GOT3 (cell line): ENCODE results near the gene GAS2L2.
A peak's percentile ranks its signal among the peaks of the same experiment; 100 is the strongest.
"Not testable (repeated sequence)": the region's sequence is repeated elsewhere in the genome, so short reads cannot be mapped to it uniquely, and the experiment has no call there.

Experiments
- DNase-seq: peaks from one replicate; lab custom pipeline; 2025; ENCODE audit warnings: mixed read lengths; lab: John Stamatoyannopoulos, UW

The GAS2L2 gene

DNA sequence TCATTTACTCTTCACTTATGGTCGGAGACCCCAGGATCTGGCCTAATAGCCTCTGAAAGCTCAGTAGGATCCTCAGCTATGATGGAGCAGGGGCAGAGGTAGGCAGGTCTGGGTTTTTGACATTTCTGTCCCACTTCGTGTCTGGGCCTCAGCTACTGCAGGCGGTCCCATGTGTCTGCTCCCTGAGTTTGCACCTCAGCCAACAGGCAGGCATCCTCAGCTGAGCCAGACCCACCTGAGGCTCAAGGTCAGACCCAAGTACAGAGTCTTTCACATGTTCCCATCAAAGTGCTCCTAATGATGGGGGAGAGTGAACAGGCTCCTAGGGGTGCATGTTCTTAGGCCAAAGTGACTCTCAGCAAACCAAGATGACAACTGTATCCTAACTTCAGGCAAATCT, 24.5 kb downstream of the GAS2L2 start:
- DNase-seq, result no peak

DNA sequence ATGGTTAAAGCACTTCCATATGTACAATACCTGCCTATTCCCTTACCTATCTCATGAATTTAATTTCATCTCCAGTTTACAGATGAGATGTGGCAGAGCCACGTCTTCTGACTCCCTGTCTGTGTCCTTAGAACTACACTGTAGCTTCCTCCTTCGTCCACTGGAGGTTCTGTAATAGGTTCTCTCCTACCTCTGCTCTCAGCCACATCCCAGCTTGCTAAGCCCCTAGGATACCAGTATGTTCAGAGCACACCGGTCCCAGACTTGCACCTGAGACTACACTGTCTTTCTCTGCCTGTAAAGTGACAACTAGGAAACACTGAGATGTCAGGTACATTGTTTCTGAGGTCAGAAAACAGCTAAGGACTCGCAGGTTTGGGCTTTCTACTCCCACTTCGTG, 25.4 kb downstream of the GAS2L2 start:
- DNase-seq, result no peak

DNA sequence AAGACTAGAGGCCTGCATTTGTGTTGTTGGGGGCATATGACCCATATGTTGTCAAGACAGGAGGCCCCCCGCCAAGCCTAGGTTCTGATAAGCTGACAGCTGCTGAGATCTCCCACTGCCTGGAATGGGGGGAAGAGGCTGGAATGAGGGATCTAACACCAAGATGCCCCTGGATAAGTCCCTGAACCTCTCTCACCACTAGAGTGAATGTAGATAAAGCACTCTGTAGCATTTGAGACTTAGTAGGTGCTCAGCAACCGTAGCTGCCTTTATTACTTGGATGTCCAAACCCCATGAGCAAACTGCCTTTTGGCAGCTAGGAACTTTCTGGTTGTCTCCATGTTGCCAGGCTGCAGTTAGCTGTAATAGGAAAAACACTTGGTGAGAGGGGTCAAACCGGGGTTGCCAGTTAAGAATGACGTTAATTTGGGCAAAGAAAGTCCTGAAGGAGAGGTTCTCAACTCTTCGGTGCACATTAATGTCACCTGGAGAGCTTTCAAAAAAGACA, 26.0 kb downstream of the GAS2L2 start:
- DNase-seq, result no peak

GRCh38 chr17:35726127-35726952, 26.7 kb downstream of the GAS2L2 start:
- peak; percentile 54 for DNase-seq

- DNase-seq, result no peak
Measured at GRCh38 chr17:35725802-35726126, 27.3 kb downstream of the GAS2L2 start.

- DNase-seq, result no peak
Measured at GRCh38 chr17:35725058-35725457, 28.0 kb downstream of the GAS2L2 start.

DNA sequence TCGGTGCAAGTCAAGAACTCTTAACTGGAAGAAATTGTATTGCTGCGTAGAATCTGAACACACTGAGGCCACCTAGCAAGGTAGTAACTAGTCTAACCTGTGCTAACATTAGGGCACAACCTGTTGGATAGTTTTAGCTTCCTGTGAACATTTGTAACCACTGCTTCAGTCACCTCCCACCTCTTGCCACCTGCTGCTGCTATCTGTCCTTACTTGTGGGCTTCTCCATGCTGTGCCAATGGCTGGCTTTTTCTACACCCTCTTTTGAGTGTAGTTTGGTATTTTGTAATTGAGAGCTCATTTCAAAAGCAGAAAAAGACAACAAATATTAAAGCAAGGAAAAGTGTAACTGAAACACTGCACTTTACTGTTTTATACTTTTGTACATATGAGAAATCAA, 29.3 kb downstream of the GAS2L2 start:
- DNase-seq, result no peak

DNA sequence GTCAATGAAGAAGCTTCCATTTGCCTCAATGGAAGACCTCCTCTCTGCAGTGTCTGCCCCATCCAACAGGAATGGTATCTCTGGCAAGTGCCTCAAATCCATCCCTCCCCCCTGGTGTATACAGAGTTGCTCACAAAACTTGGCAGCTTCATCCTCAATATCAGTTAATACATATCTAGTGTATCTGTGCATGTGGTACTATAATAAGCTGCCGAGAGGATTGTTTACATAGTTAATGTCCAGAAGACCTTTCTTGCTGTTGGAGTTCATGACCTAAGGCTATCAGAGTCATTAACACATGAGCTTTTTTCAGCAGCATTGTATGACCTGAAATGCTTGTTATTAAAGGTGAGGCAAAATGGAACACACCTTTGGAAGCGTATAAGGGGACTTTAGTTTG, 35.6 kb downstream of the GAS2L2 start:
- DNase-seq, result no peak

- DNase-seq, result no peak
Measured at GRCh38 chr17:35716897-35717465, 36.1 kb downstream of the GAS2L2 start.

GRCh38 chr17:35716173-35716572, 36.9 kb downstream of the GAS2L2 start:
- no peak for DNase-seq

GRCh38 chr17:35715416-35715815, 37.6 kb downstream of the GAS2L2 start:
- DNase-seq, result no peak

GRCh38 chr17:35714988-35715387, 38.1 kb downstream of the GAS2L2 start:
- no peak for DNase-seq

DNA sequence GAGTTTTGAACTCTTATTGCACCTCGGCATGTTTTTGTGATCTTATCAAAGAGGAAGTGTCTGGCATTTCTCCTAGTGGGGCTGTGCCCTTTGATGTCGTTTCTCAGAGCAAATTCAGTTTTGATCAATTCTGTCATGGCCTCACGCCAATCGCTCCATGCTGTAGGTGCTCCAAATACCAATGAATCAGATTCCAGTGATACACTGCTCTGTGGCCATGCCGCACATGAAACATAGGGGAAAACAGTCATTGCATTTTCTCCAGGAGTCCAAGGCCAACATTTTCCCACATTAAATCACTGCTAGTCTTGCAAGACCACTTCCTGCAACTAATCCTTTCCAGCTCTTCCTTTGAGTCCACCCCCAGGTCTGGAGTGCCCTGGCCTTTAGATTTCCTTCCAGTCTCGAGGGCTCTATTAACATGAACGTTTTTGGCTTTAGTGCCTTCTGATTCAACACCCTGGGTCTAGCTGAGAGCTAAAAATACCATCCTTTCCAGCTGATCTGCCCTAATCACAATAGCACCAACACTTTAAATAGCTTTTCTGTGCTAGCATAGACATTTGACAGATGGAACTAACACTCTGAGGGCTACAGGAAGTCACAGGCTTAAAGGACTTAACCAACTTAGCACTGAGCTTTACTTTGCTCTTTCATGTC, 39.8 kb downstream of the GAS2L2 start:
- peak; percentile 41 for DNase-seq

- DNase-seq, result no peak
Measured at GRCh38 chr17:35710950-35711349, 42.1 kb downstream of the GAS2L2 start.

DNA sequence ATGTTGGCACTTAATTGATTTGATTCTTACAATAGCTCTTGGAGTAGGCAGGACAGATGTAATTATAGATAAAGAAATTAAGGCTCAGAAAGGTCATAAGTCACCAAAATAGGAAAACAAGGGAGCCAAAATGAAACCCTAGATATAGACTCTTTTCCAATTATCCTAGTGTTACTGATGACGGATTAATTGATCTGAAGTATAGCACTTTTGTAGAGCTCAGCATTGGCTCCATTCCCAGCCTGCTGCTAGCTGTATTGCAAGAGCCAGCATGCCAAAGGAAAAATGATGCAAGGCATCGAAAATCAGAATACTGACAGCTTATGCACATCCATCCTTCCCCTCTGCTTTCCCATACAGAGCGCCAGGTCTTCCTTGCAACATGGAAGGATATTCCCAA, 43.2 kb downstream of the GAS2L2 start:
- no peak for DNase-seq

GRCh38 chr17:35708951-35709350, 44.1 kb downstream of the GAS2L2 start:
- DNase-seq, result no peak

DNA sequence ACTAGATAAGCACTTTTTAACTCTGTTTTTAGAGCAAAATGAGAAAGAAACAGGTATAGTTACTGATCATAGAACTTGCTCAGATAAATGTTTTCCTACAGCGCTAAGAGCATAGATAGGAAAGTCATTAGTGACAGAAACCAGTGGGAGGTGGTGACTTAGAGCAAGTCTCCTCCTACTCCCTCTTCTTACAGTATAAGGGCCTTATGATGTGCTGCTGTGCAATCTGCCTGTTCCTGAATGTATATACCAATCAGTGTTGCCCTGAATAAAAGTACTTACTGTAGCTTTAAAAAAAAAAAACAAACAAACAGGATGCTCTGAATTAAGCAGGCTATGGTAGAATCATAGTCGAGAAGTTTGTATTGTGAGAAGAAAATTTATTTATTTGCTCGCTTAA, 44.9 kb downstream of the GAS2L2 start:
- no peak for DNase-seq

DNA sequence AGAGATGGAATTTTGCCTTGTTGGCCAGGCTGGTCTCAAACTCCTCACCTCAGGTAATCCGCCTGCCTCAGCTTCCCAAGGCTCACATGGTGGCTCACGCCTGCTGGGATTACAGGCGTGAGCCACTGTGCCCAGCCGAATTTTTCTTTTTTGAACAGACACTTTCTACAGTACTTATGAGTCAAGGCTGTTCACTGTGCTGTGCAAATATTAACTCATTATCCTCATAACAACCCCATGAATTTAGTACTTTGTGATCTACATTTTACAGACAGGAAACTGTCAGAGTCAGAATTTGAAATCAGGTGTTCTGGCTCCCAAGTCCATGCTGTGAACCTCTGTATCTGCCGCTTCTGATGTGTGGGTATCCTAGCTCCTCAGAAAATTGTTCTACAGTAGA, 47.3 kb downstream of the GAS2L2 start:
- no peak for DNase-seq

DNA sequence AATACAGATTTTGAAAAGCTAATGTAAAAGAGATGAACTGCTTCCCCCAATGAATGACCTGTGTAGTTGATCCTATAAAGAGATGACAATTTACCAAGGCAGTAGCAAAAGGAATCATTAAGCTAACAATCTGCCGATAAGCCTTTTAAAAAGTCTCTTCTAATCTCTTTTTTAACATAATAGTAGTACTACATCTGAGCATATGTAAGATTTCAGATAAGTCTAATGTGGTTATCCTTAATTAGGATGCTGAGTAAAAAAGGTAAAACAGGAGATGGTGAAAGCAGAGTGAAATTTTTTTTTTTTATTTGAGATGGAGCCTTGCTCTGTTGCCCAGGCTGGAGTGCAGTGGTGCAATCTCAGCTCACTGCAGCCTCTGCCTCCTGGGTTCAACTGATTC, 47.8 kb downstream of the GAS2L2 start:
- DNase-seq, result no peak

- DNase-seq, result not testable (repeated sequence)
Measured at GRCh38 chr17:35703308-35703707, 49.7 kb downstream of the GAS2L2 start.

DNA sequence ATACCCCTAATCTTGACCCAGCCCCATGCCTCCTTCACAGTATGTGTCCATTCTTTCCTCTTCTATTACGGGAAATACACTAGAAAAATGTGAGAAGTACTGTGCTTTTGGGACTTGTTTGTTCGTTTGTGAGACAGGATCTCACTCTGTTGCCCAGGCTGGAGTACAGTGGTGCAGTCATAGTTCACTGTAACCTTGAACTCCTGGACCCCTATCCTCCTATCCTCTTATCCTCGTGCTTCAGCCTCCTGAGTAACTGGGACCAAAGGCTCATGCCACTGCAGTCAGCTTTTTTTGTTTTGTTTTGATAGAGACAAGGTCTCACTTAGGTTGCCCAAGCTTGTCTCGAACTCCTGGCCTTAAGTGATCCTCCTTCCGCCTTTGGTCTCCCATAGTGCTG, 51.5 kb downstream of the GAS2L2 start:
- no peak for DNase-seq

DNA sequence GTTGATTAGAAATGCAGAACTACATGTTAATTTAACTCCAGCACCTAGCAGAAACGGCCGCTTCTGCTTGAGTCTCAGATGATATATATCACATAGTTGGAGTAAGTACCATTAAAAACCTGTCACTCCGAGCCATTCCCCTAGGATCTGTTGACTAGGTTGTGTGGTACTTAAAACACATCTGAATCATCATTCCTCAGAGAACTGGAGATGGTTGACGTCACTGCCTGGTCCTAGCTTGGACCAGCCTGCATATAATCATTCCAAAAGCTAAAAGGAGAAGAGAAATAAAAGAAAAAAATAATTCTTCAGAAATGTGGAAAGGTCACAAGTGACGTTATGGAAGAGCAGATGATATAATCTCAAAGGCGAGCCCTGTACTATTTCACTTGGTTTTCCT, 52.9 kb downstream of the GAS2L2 start:
- no peak for DNase-seq

- no peak for DNase-seq
Measured at GRCh38 chr17:35698800-35699199, 54.2 kb downstream of the GAS2L2 start.
